Ishikawa (cell line): ENCODE results near the gene ATP2A3.

Experiments used
- CEBPB ChIP-seq: IDR thresholded peaks from 2 replicates; pipeline ENCODE4 v1.6.1; 2012
- CREB1 ChIP-seq: IDR thresholded peaks from 2 replicates; pipeline ENCODE4 v1.6.1; 2012; ENCODE audit warnings: low read depth
- EGR1 ChIP-seq: IDR thresholded peaks from 2 replicates; pipeline ENCODE4 v1.6.1; 2012
- EP300 ChIP-seq: IDR thresholded peaks from 2 replicates; pipeline ENCODE4 v1.6.1; 2012; ENCODE audit warnings: borderline replicate concordance
- FOXM1 ChIP-seq: IDR thresholded peaks from 2 replicates; pipeline ENCODE4 v1.6.1; 2012; ENCODE audit warnings: low read depth, borderline replicate concordance
- MAX ChIP-seq: IDR thresholded peaks from 2 replicates; pipeline ENCODE4 v1.6.1; 2012
- NFIC ChIP-seq: IDR thresholded peaks from 2 replicates; pipeline ENCODE4 v1.6.1; 2012
- RAD21 ChIP-seq: IDR thresholded peaks from 2 replicates; pipeline ENCODE4 v1.6.1; 2012; ENCODE audit warnings: low read depth
- REST ChIP-seq: IDR thresholded peaks from 2 replicates; pipeline ENCODE4 v1.6.1; 2012; ENCODE audit warnings: low read depth, mild to moderate bottlenecking
- TAF1 ChIP-seq: IDR thresholded peaks from 2 replicates; pipeline ENCODE4 v1.6.1; 2012; ENCODE audit warnings: low read depth, mild to moderate bottlenecking
- TCF12 ChIP-seq: IDR thresholded peaks from 2 replicates; pipeline ENCODE4 v1.6.1; 2012; ENCODE audit warnings: low read depth
- TEAD4 ChIP-seq: IDR thresholded peaks from 2 replicates; pipeline ENCODE4 v1.6.1; 2012
- USF1 ChIP-seq: IDR thresholded peaks from 2 replicates; pipeline ENCODE4 v1.6.1; 2012
- YY1 ChIP-seq: IDR thresholded peaks from 2 replicates; pipeline ENCODE4 v1.6.1; 2012; ENCODE audit warnings: low read depth
- ZBTB7A ChIP-seq: IDR thresholded peaks from 2 replicates; pipeline ENCODE4 v1.6.1; 2012; ENCODE audit warnings: low read depth

ATP2A3 gene

GRCh38 chr17:3916825-3917224 is 47.4 kb downstream of the ATP2A3 start:
- TF ChIP-seq NFIC (no peak), EGR1 (no peak), ZBTB7A (no peak), TCF12 (no peak), RAD21 (no peak), EP300 (no peak), CREB1 (no peak), YY1 (no peak), FOXM1 (no peak), CEBPB (no peak), MAX (no peak), REST (no peak), TEAD4 (no peak), USF1 (no peak), TAF1 (no peak)

GRCh38 chr17:3915995-3916696 is 48.1 kb downstream of the ATP2A3 start, which contains the start of gene P2RX1:
Gene P2RX1, minus strand, starts transcription at chr17:3916465. Its CDS starts 240 bp downstream, at chr17:3916225.
- TF ChIP-seq EGR1 (no peak), NFIC (no peak), REST (no peak), YY1 (no peak)

GRCh38 chr17:3915581-3915994 is 48.6 kb downstream of the ATP2A3 start:
- TF ChIP-seq EP300, result no peak

- TF ChIP-seq EP300 (no peak), ZBTB7A (no peak), FOXM1 (no peak), TCF12 (no peak), TAF1 (no peak), MAX (no peak), RAD21 (no peak), TEAD4 (no peak), NFIC (no peak), CREB1 (no peak), REST (no peak), EGR1 (no peak), YY1 (no peak), USF1 (no peak), CEBPB (no peak)
Measured at GRCh38 chr17:3914312-3914670, 49.9 kb downstream of the ATP2A3 start.
